GM15510 (cell line): ENCODE results near the gene MAN1B1.

Experiments
- POLR2A ChIP-seq: IDR thresholded peaks from 3 replicates; pipeline ENCODE4 v1.6.1; 2011; ENCODE audit warnings: borderline replicate concordance; ENCODE audit not compliant: insufficient read length; ENCODE audit errors: extremely low read depth

Gene MAN1B1

GRCh38 chr9:137086531-137087408, at the start of gene MAN1B1:
MAN1B1 (plus strand) TSS chr9:137086985; CDS start chr9:137087000, 15 bp downstream.
- peak; percentile 58 for TF ChIP-seq POLR2A

GRCh38 chr9:137037035-137037434, 49.8 kb upstream of the MAN1B1 start:
- TF ChIP-seq POLR2A = no peak

GRCh38 chr9:137037483-137037882, 49.3 kb upstream of the MAN1B1 start:
- no peak for TF ChIP-seq POLR2A

- TF ChIP-seq POLR2A = no peak
These were observed 47.9 kb upstream of the MAN1B1 start for GRCh38 chr9:137038916-137039315.

GRCh38 chr9:137039611-137040366, 47.0 kb upstream of the MAN1B1 start:
- TF ChIP-seq POLR2A = no peak

- TF ChIP-seq POLR2A = no peak
These were observed 46.2 kb upstream of the MAN1B1 start for GRCh38 chr9:137040568-137040967.

- TF ChIP-seq POLR2A = no peak
These were observed 45.7 kb upstream of the MAN1B1 start for GRCh38 chr9:137041124-137041523.

- TF ChIP-seq POLR2A = no peak
These were observed 43.7 kb upstream of the MAN1B1 start for GRCh38 chr9:137042751-137043727.

- no peak for TF ChIP-seq POLR2A
These were observed 42.7 kb upstream of the MAN1B1 start for GRCh38 chr9:137044037-137044436.

- TF ChIP-seq POLR2A = no peak
These were observed 42.1 kb upstream of the MAN1B1 start for GRCh38 chr9:137044502-137045177.

GRCh38 chr9:137045294-137046087, 41.3 kb upstream of the MAN1B1 start:
- TF ChIP-seq POLR2A = no peak

- no peak for TF ChIP-seq POLR2A
These were observed 40.5 kb upstream of the MAN1B1 start, which contains the start of gene NPDC1 for GRCh38 chr9:137046088-137046787. NPDC1 (minus strand) TSS chr9:137046177; CDS start chr9:137045989, 188 bp downstream.
